ENCODE measurements around the gene CEP72.
"Not testable (repeated sequence)": the region's sequence is repeated elsewhere in the genome, so short reads cannot be mapped to it uniquely, and the experiment has no call there.

Gene CEP72

GRCh38 chr5:688348-689010 is 76.3 kb downstream of the CEP72 start:
- DNase-seq; H3K4me3 ChIP-seq (ENCODE audit: control insufficient read depth in 1 of 7, extremely low read depth in 1 of 7, insufficient read depth in 4 of 7, low read depth in 2 of 7, low read length in 6 of 7); H3K27ac ChIP-seq (ENCODE audit: insufficient read depth in 1 of 2, low read depth in 1 of 2, low read length in 2 of 2, poor library complexity in 1 of 2, severe bottlenecking in 2 of 2); H3K4me1 ChIP-seq (ENCODE audit: control extremely low read depth in 1 of 4, control insufficient read depth in 4 of 4, insufficient read depth in 4 of 4, low read length in 3 of 4); H3K9me3 ChIP-seq (ENCODE audit: control extremely low read depth in 1 of 5, control insufficient read depth in 4 of 5, insufficient read depth in 2 of 5, low read depth in 1 of 5, low read length in 4 of 5); CTCF ChIA-PET; POLR2A ChIA-PET; H3K36me3 ChIP-seq (ENCODE audit: control insufficient read depth in 4 of 4, insufficient read depth in 4 of 4, low read length in 3 of 4): not testable (repeated sequence)
- WGBS (ENCODE audit: insufficient coverage) = 96% methylated on average over 10 of the region's 30 CpGs
- peaks cover 0 to 28% (median 0%) of the 10 kb centered on the region in 5 experiments for H3K27me3 ChIP-seq (replicated peaks in 2 of 5; ENCODE audit: control insufficient read depth in 4 of 5, insufficient read depth in 5 of 5, low read length in 4 of 5)

GRCh38 chr5:690293-690692 is 78.2 kb downstream of the CEP72 start:
- no CpG with 5 or more reads among the region's 12 CpGs for WGBS (ENCODE audit: insufficient coverage)

GRCh38 chr5:691049-691448 is 78.9 kb downstream of the CEP72 start:
- H3K36me3 ChIP-seq (ENCODE audit: control insufficient read depth in 4 of 4, insufficient read depth in 4 of 4, low read length in 3 of 4) = not testable (repeated sequence)

More at GRCh38 chr5:690293-690692, 78.2 kb downstream of the CEP72 start:
- H3K36me3 ChIP-seq (ENCODE audit: control insufficient read depth in 4 of 4, insufficient read depth in 4 of 4, low read length in 3 of 4); H3K27ac ChIP-seq (ENCODE audit: insufficient read depth in 1 of 2, low read depth in 1 of 2, low read length in 2 of 2, poor library complexity in 1 of 2, severe bottlenecking in 2 of 2); POLR2A ChIA-PET; DNase-seq; CTCF ChIA-PET; H3K4me3 ChIP-seq (ENCODE audit: control insufficient read depth in 1 of 7, extremely low read depth in 1 of 7, insufficient read depth in 4 of 7, low read depth in 2 of 7, low read length in 6 of 7); H3K9me3 ChIP-seq (ENCODE audit: control extremely low read depth in 1 of 5, control insufficient read depth in 4 of 5, insufficient read depth in 2 of 5, low read depth in 1 of 5, low read length in 4 of 5): not testable (repeated sequence)
- Histone ChIP-seq H3K4me1 (ENCODE audit: control extremely low read depth in 1 of 4, control insufficient read depth in 4 of 4, insufficient read depth in 4 of 4, low read length in 3 of 4) (peaks cover 0 to 12% (median 4%) of the 10 kb centered on the region in 4 experiments), H3K27me3 (replicated peaks in 2 of 5; ENCODE audit: control insufficient read depth in 4 of 5, insufficient read depth in 5 of 5, low read length in 4 of 5) (peaks cover 0 to 28% (median 0%) of the 10 kb centered on the region in 5 experiments)

GRCh38 chr5:691817-692528 is 79.8 kb downstream of the CEP72 start:
- H3K36me3 ChIP-seq (ENCODE audit: control insufficient read depth in 4 of 4, insufficient read depth in 4 of 4, low read length in 3 of 4) = no peaks in the 10 kb centered on the region
- no peak for DNase-seq
- H3K27me3 ChIP-seq (replicated peaks in 2 of 5; ENCODE audit: control insufficient read depth in 4 of 5, insufficient read depth in 5 of 5, low read length in 4 of 5) = peaks cover 0 to 25% (median 0%) of the 10 kb centered on the region in 5 experiments
- H3K27ac ChIP-seq (ENCODE audit: insufficient read depth in 1 of 2, low read depth in 1 of 2, low read length in 2 of 2, poor library complexity in 1 of 2, severe bottlenecking in 2 of 2) = no peak overlapping the region
- ChIA-PET CTCF (no interaction called here), POLR2A (interaction anchor here (0.6 kb wide), 1 partner anchor 414 kb away, joined by 3 read pairs; no protein-coding TSS in a partner anchor)
- H3K9me3 ChIP-seq (ENCODE audit: control extremely low read depth in 1 of 5, control insufficient read depth in 4 of 5, insufficient read depth in 2 of 5, low read depth in 1 of 5, low read length in 4 of 5) = no peaks in the 10 kb centered on the region
- H3K4me3 ChIP-seq (ENCODE audit: control insufficient read depth in 1 of 7, extremely low read depth in 1 of 7, insufficient read depth in 4 of 7, low read depth in 2 of 7, low read length in 6 of 7) = peak overlapping the region in 3 of 7 experiments; percentile 34 to 68 (median 60)
- H3K4me1 ChIP-seq (ENCODE audit: control extremely low read depth in 1 of 4, control insufficient read depth in 4 of 4, insufficient read depth in 4 of 4, low read length in 3 of 4) = peaks cover 0 to 12% (median 4%) of the 10 kb centered on the region in 4 experiments
- no CpG with 5 or more reads among the region's 2 CpGs for WGBS (ENCODE audit: insufficient coverage)

More at GRCh38 chr5:691049-691448, 78.9 kb downstream of the CEP72 start:
- DNase-seq; H3K27ac ChIP-seq (ENCODE audit: insufficient read depth in 1 of 2, low read depth in 1 of 2, low read length in 2 of 2, poor library complexity in 1 of 2, severe bottlenecking in 2 of 2); H3K9me3 ChIP-seq (ENCODE audit: control extremely low read depth in 1 of 5, control insufficient read depth in 4 of 5, insufficient read depth in 2 of 5, low read depth in 1 of 5, low read length in 4 of 5); CTCF ChIA-PET; H3K4me3 ChIP-seq (ENCODE audit: control insufficient read depth in 1 of 7, extremely low read depth in 1 of 7, insufficient read depth in 4 of 7, low read depth in 2 of 7, low read length in 6 of 7); POLR2A ChIA-PET: not testable (repeated sequence)
- Histone ChIP-seq H3K27me3 (replicated peaks in 2 of 5; ENCODE audit: control insufficient read depth in 4 of 5, insufficient read depth in 5 of 5, low read length in 4 of 5) (peaks cover 0 to 23% (median 0%) of the 10 kb centered on the region in 5 experiments), H3K4me1 (ENCODE audit: control extremely low read depth in 1 of 4, control insufficient read depth in 4 of 4, insufficient read depth in 4 of 4, low read length in 3 of 4) (peaks cover 0 to 12% (median 4%) of the 10 kb centered on the region in 4 experiments)
- no CpG with 5 or more reads among the region's 23 CpGs for WGBS (ENCODE audit: insufficient coverage)

- DNase-seq; CTCF ChIA-PET; H3K27ac ChIP-seq (ENCODE audit: insufficient read depth in 1 of 2, low read depth in 1 of 2, low read length in 2 of 2, poor library complexity in 1 of 2, severe bottlenecking in 2 of 2); H3K36me3 ChIP-seq (ENCODE audit: control insufficient read depth in 4 of 4, insufficient read depth in 4 of 4, low read length in 3 of 4); H3K9me3 ChIP-seq (ENCODE audit: control extremely low read depth in 1 of 5, control insufficient read depth in 4 of 5, insufficient read depth in 2 of 5, low read depth in 1 of 5, low read length in 4 of 5): not testable (repeated sequence)
- Histone ChIP-seq H3K4me3 (ENCODE audit: control insufficient read depth in 1 of 7, extremely low read depth in 1 of 7, insufficient read depth in 4 of 7, low read depth in 2 of 7, low read length in 6 of 7) (peak overlapping the region in 5 of 7 experiments; percentile 19 to 68 (median 54)), H3K27me3 (replicated peaks in 2 of 5; ENCODE audit: control insufficient read depth in 4 of 5, insufficient read depth in 5 of 5, low read length in 4 of 5) (peaks cover 0 to 31% (median 0%) of the 10 kb centered on the region in 5 experiments), H3K4me1 (ENCODE audit: control extremely low read depth in 1 of 4, control insufficient read depth in 4 of 4, insufficient read depth in 4 of 4, low read length in 3 of 4) (peaks cover 0 to 12% (median 4%) of the 10 kb centered on the region in 4 experiments)
- WGBS (ENCODE audit: insufficient coverage) = 7% methylated on average over 3 of the region's 41 CpGs
- POLR2A ChIA-PET = interaction anchor here (0.6 kb wide), 1 partner anchor 413 kb away, joined by 3 read pairs; no protein-coding TSS in a partner anchor
Measured at GRCh38 chr5:692529-693041, 80.4 kb downstream of the CEP72 start.

- H3K27ac ChIP-seq (ENCODE audit: insufficient read depth in 1 of 2, low read depth in 1 of 2, low read length in 2 of 2, poor library complexity in 1 of 2, severe bottlenecking in 2 of 2); H3K9me3 ChIP-seq (ENCODE audit: control extremely low read depth in 1 of 5, control insufficient read depth in 4 of 5, insufficient read depth in 2 of 5, low read depth in 1 of 5, low read length in 4 of 5); CTCF ChIA-PET; H3K36me3 ChIP-seq (ENCODE audit: control insufficient read depth in 4 of 4, insufficient read depth in 4 of 4, low read length in 3 of 4); POLR2A ChIA-PET: not testable (repeated sequence)
- peaks cover 0 to 12% (median 4%) of the 10 kb centered on the region in 4 experiments for H3K4me1 ChIP-seq (ENCODE audit: control extremely low read depth in 1 of 4, control insufficient read depth in 4 of 4, insufficient read depth in 4 of 4, low read length in 3 of 4)
- peak within 1 kb of the TSS in 6 of 7 experiments; percentile 19 to 68 (median 44) for H3K4me3 ChIP-seq (ENCODE audit: control insufficient read depth in 1 of 7, extremely low read depth in 1 of 7, insufficient read depth in 4 of 7, low read depth in 2 of 7, low read length in 6 of 7)
- under 1% methylated on average over 38 of the region's 109 CpGs for WGBS (ENCODE audit: insufficient coverage)
- peak; percentile 31 to 63 (median 50) for DNase-seq
- H3K27me3 ChIP-seq (replicated peaks in 2 of 5; ENCODE audit: control insufficient read depth in 4 of 5, insufficient read depth in 5 of 5, low read length in 4 of 5) = peaks cover 0 to 34% (median 3%) of the 10 kb centered on the region in 5 experiments
Measured at GRCh38 chr5:693271-694041, 81.3 kb downstream of the CEP72 start, which contains the start of gene TPPP. TSS of gene TPPP (minus strand) at chr5:693352. CDS start at chr5:678060, 15,292 bp downstream.

Data from common myeloid progenitor, CD34-positive (primary cell).